OCI-LY1 (cell line): ENCODE results near the gene SLC14A1.

Experiments
- H2AFZ ChIP-seq: fragments of 200-600 bp; sonication (generic), shearing (Covaris generic); 2 replicates; pipeline ENCODE4 v1.6.0; 2014; ENCODE audit warnings: antibody characterized with exemption, mild to moderate bottlenecking, low read length
- H3F3A ChIP-seq: fragments of 200-600 bp; sonication (generic), shearing (Covaris generic); 2 replicates; pipeline ENCODE4 v1.6.0; 2014; ENCODE audit warnings: mild to moderate bottlenecking, antibody characterized with exemption, low read length, moderate library complexity; ENCODE audit not compliant: insufficient read depth
- H3K27ac ChIP-seq: fragments of 200-600 bp; sonication (generic); 2 replicates; pipeline ENCODE4 v1.5.1; 2014; ENCODE audit warnings: low read length, mixed run types, mild to moderate bottlenecking, low read depth; ENCODE audit not compliant: poor library complexity, severe bottlenecking
- H3K27me3 ChIP-seq: fragments of 200-600 bp; sonication (generic); 2 replicates; pipeline ENCODE4 v1.6.0; 2014; ENCODE audit warnings: antibody characterized with exemption, mild to moderate bottlenecking, low read length, moderate library complexity; ENCODE audit not compliant: insufficient read depth
- H3K36me3 ChIP-seq: fragments of 200-600 bp; sonication (generic); 2 replicates; pipeline ENCODE4 v1.6.1; 2014; ENCODE audit warnings: mild to moderate bottlenecking, antibody characterized with exemption, low read length, moderate library complexity, mixed read lengths; ENCODE audit not compliant: insufficient read depth
- H3K4me1 ChIP-seq: fragments of 200-600 bp; sonication (generic); 2 replicates; pipeline ENCODE4 v1.5.1; 2014; ENCODE audit warnings: mild to moderate bottlenecking, low read length, moderate library complexity; ENCODE audit not compliant: insufficient read depth, severe bottlenecking
- H3K4me2 ChIP-seq: fragments of 200-600 bp; sonication (generic), shearing (Covaris generic); 2 replicates; pipeline ENCODE4 v1.6.1; 2014; ENCODE audit warnings: low read length
- H3K4me3 ChIP-seq: fragments of 200-600 bp; sonication (generic); 2 replicates; pipeline ENCODE4 v1.5.1; 2014; ENCODE audit warnings: low read length, low read depth, mild to moderate bottlenecking, mixed read lengths; ENCODE audit not compliant: poor library complexity, severe bottlenecking
- H3K79me2 ChIP-seq: fragments of 200-600 bp; shearing (Covaris generic); 2 replicates; pipeline ENCODE4 v1.6.1; 2016; ENCODE audit warnings: mixed run types, low read length, mixed read lengths; ENCODE audit not compliant: insufficient read depth
- H3K9ac ChIP-seq: fragments of 200-600 bp; sonication (generic), shearing (Covaris generic); 2 replicates; pipeline ENCODE4 v1.6.1; 2014; ENCODE audit warnings: mild to moderate bottlenecking, low read length, mixed read lengths
- H3K9me2 ChIP-seq: fragments of 200-600 bp; sonication (generic), shearing (Covaris generic); 2 replicates; pipeline ENCODE4 v1.6.1; 2014; ENCODE audit warnings: low read depth, mild to moderate bottlenecking, low read length, mixed read lengths
- H3K9me3 ChIP-seq: fragments of 200-600 bp; shearing (Covaris generic); 2 replicates; pipeline ENCODE4 v1.6.1; 2014; ENCODE audit warnings: low read length, mixed read lengths
- H4K20me1 ChIP-seq: fragments of 200-600 bp; sonication (generic), shearing (Covaris generic); 2 replicates; pipeline ENCODE4 v1.6.0; 2016; ENCODE audit warnings: mild to moderate bottlenecking, low read length; ENCODE audit not compliant: insufficient read depth
- EZH2 ChIP-seq: fragments of 200-600 bp; sonication (generic), shearing (Covaris generic); IDR thresholded peaks from 2 replicates; pipeline ENCODE4 v1.8.0; 2017; ENCODE audit warnings: borderline replicate concordance, mixed run types, mild to moderate bottlenecking, antibody characterized with exemption, low read length, moderate library complexity, mixed read lengths
- TF ChIP-seq, protein P1 (sequence below): fragments of 200-600 bp; sonication (generic), shearing (Covaris generic); IDR thresholded peaks from 2 replicates; pipeline ENCODE4 v1.5.1; 2017; ENCODE audit warnings: mild to moderate bottlenecking, antibody characterized with exemption, low read length, moderate library complexity, mixed read lengths

SLC14A1 gene

DNA sequence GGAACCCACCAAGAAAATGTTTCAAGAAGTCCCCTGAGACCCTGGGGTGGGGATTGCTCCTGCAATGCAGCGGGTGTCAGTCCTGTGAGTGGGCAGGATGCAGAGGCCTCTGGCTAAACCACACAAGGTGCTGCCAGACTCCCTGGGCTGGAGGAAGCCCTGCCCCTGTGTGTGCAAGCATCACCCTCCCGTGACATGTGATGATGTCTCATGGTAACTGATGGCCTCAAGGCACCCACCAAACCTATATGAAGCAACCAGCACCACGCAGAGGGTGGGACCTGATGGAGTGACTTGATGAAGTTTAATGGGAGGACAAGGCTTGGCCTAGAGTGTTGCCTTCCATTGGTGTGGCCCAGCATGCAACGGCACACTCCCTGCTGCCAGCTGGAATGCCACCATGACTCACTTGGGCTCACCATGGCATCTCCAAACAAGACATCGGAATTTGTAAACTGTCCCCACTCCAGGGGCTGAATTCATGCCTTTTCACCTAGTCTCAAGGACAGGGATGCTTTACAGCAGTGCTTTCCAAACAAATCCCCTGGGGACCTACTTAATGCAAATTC lies 8.7 kb upstream of the SLC14A1 start:
- Histone ChIP-seq H3K79me2 (no peaks in the 10 kb centered on the region), H3K4me2 (no peak overlapping the region), H3K27me3 (no peaks in the 10 kb centered on the region), H3F3A (no peaks in the 10 kb centered on the region), H2AFZ (no peak overlapping the region), H3K9me3 (no peaks in the 10 kb centered on the region), H3K4me1 (no peaks in the 10 kb centered on the region), H3K4me3 (no peak overlapping the region), H3K27ac (no peak overlapping the region), H3K36me3 (no peaks in the 10 kb centered on the region), H3K9ac (no peak overlapping the region), H4K20me1 (no peaks in the 10 kb centered on the region), H3K9me2 (no peaks in the 10 kb centered on the region)
- TF ChIP-seq EZH2 = no peak
- TF ChIP-seq, protein P1, sequence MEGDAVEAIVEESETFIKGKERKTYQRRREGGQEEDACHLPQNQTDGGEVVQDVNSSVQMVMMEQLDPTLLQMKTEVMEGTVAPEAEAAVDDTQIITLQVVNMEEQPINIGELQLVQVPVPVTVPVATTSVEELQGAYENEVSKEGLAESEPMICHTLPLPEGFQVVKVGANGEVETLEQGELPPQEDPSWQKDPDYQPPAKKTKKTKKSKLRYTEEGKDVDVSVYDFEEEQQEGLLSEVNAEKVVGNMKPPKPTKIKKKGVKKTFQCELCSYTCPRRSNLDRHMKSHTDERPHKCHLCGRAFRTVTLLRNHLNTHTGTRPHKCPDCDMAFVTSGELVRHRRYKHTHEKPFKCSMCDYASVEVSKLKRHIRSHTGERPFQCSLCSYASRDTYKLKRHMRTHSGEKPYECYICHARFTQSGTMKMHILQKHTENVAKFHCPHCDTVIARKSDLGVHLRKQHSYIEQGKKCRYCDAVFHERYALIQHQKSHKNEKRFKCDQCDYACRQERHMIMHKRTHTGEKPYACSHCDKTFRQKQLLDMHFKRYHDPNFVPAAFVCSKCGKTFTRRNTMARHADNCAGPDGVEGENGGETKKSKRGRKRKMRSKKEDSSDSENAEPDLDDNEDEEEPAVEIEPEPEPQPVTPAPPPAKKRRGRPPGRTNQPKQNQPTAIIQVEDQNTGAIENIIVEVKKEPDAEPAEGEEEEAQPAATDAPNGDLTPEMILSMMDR = no peak

DNA sequence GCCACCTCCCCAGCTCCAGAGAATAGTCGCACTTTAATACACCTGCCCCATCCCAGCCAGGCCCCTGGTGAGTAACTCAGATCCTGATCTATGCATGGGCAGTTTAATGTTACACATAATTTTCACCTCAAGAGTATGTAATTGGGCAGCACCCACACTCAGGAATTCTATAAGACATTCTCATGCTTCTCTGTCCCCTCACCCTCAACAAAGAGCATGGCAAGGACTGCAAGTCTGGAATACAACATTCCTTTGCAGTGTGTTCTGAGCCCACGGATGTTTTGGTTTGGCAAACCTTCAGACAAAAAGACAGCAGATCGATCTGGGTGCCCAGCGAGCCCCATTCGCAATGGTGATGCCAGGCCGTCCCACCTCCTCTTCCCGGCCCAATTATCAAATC lies 4.9 kb upstream of the SLC14A1 start:
- H3K9ac ChIP-seq = no peak overlapping the region
- no peaks in the 10 kb centered on the region for H3K27me3 ChIP-seq
- H3K4me3 ChIP-seq = no peak overlapping the region
- H3K9me2 ChIP-seq = no peaks in the 10 kb centered on the region
- no peaks in the 10 kb centered on the region for H3K36me3 ChIP-seq
- H4K20me1 ChIP-seq = no peaks in the 10 kb centered on the region
- H3K9me3 ChIP-seq = no peaks in the 10 kb centered on the region
- H3F3A ChIP-seq = no peaks in the 10 kb centered on the region
- no peak overlapping the region for H2AFZ ChIP-seq
- TF ChIP-seq, protein P1 = no peak
- no peak for TF ChIP-seq EZH2
- no peak overlapping the region for H3K4me2 ChIP-seq
- no peaks in the 10 kb centered on the region for H3K4me1 ChIP-seq
- H3K27ac ChIP-seq = no peak overlapping the region
- H3K79me2 ChIP-seq = no peaks in the 10 kb centered on the region

DNA sequence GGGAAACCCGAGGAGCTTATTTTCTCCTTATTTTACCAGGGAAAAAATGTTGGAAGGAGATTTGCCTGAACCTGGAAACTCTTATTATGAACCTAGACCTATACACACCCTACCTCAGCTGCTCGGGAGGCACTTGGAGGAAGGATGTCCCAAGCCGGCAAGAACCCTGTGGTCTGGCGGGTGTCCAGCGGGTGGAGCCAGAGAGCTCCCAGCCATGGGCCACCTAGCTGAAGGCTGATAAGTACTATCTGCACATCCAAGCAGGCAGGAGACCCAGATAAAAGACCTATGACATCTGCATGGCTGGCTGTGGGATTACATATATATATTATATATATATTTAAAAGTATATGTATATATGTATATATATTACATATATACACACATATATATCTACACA lies 1.1 kb upstream of the SLC14A1 start:
- TF ChIP-seq, protein P1 = peak; percentile 81
- no peak for TF ChIP-seq EZH2
- Histone ChIP-seq H3K9me2 (no peaks in the 10 kb centered on the region), H3K9me3 (no peaks in the 10 kb centered on the region), H4K20me1 (no peaks in the 10 kb centered on the region), H3K36me3 (no peaks in the 10 kb centered on the region), H3K27ac (no peak overlapping the region), H3K4me2 (no peak overlapping the region), H3K27me3 (no peaks in the 10 kb centered on the region), H3K4me1 (no peaks in the 10 kb centered on the region), H3K4me3 (no peak overlapping the region), H3K79me2 (no peaks in the 10 kb centered on the region), H2AFZ (no peak overlapping the region), H3K9ac (no peak overlapping the region), H3F3A (no peaks in the 10 kb centered on the region)
